Dendritic cell treated with granulocyte-macrophage colony-stimulating factor and Interleukin-4, amounts not matched to agents 40 ng/mL and 50 ng/mL, for 4 days (primary cell): Measurements from ENCODE around the gene TYMS.

Source experiments
- H3K27ac Mint-ChIP-seq: one replicate; pipeline ENCODE4 v1.8.0; 2022; ENCODE audit warnings: mild to moderate bottlenecking, mixed read lengths
- H3K27me3 Mint-ChIP-seq: one replicate; pipeline ENCODE4 v1.8.0; 2022; ENCODE audit warnings: mild to moderate bottlenecking, mixed read lengths
- H3K36me3 Mint-ChIP-seq: one replicate; pipeline ENCODE4 v1.8.0; 2022; ENCODE audit warnings: low read depth, mixed read lengths
- H3K4me1 Mint-ChIP-seq: one replicate; pipeline ENCODE4 v1.8.0; 2022; ENCODE audit warnings: low read depth, mixed read lengths
- H3K4me3 Mint-ChIP-seq: one replicate; pipeline ENCODE4 v1.8.0; 2022; ENCODE audit warnings: mild to moderate bottlenecking, moderate library complexity, mixed read lengths
- H3K9me3 Mint-ChIP-seq: one replicate; pipeline ENCODE4 v1.8.0; 2022; ENCODE audit warnings: mixed read lengths
- intact Hi-C: fragments of 100-400 bp; cut with micrococcal nuclease; formaldehyde crosslinking; loops from one replicate; pipeline ENCODE4 v1.15.0; 2022

TYMS gene

GRCh38 chr18:623761-624620 is 33.5 kb upstream of the TYMS start:
- Mint-ChIP-seq H3K36me3 (no peaks in the 10 kb centered on the region), H3K27me3 (peaks cover 35% of the 10 kb centered on the region), H3K9me3 (no peaks in the 10 kb centered on the region)

DNA sequence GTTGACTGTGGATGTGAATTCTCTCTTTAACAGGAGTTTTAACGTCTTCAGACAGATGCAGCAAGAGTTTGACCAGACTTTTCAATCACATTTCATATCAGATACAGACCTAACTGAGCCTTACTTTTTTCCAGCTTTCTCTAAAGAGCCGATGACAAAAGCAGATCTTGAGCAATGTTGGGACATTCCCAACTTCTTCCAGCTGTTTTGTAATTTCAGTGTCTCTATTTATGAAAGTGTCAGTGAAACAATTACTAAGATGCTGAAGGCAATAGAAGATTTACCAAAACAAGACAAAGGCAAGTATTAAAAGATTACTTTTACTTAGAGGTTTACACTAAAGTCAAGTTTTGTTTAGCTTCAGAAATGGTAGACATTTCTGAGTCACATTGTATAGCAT is 30.2 kb upstream of the TYMS start:
- intact Hi-C loops: no loop called here
- Mint-ChIP-seq H3K27ac (no peak overlapping the region), H3K36me3 (no peaks in the 10 kb centered on the region), H3K27me3 (peaks cover 21% of the 10 kb centered on the region), H3K9me3 (no peaks in the 10 kb centered on the region), H3K4me1 (no peaks in the 10 kb centered on the region), H3K4me3 (no peak overlapping the region)

More at GRCh38 chr18:623761-624620, 33.5 kb upstream of the TYMS start:
- no peak overlapping the region for H3K4me3 Mint-ChIP-seq
- H3K27ac Mint-ChIP-seq: no peak overlapping the region
- intact Hi-C loops: loop anchor here (1.0 to 5.0 kb wide), 3 partner anchors 88 to 215 kb away; partner anchors contain the start of gene ENOSF1
- no peaks in the 10 kb centered on the region for H3K4me1 Mint-ChIP-seq

DNA sequence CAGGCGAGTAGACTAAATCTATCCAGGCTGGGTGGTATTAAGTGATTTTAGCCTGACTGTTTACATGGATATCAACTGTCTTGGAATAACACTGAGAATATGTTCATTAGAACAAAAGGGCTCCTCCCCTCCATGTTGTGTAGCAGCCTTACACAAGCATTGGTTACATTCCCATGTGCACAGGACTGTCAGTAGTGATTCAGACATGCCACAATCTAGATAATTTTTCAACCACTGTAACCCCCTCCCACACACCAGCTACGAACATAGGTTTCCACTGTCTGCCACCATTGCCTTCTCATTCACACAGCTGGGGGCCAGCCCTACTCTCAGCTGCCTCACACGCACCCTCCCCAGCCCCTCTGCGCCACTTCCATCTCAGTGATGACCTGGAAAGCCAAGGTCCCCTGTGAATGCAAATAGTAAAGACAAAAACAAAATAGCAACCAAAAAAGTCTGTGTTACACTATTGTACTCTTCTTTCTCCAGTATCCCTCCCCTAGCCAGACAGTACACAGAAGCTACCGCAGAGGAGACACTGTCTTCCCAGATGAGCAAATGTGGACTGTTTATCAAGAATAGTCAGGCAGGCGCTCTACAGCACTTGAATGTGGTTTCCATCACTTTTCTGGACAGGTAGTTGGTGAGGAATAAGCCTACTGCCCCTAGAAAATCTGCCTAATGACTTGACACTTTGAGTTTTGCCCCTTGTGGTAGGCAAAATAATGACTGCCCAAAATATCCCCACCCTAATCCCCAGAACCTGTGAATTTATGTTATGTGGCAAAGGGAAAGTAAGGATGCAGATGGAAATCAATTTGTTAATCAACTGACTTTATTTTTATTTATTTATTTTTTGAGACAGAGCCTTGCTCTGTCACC is 27.9 kb upstream of the TYMS start:
- H3K36me3 Mint-ChIP-seq: no peaks in the 10 kb centered on the region
- no peak overlapping the region for H3K27ac Mint-ChIP-seq
- H3K4me3 Mint-ChIP-seq: no peak overlapping the region
- intact Hi-C loops: no loop called here
- H3K9me3 Mint-ChIP-seq: no peaks in the 10 kb centered on the region
- H3K4me1 Mint-ChIP-seq: no peaks in the 10 kb centered on the region
- peaks cover 14% of the 10 kb centered on the region for H3K27me3 Mint-ChIP-seq

DNA sequence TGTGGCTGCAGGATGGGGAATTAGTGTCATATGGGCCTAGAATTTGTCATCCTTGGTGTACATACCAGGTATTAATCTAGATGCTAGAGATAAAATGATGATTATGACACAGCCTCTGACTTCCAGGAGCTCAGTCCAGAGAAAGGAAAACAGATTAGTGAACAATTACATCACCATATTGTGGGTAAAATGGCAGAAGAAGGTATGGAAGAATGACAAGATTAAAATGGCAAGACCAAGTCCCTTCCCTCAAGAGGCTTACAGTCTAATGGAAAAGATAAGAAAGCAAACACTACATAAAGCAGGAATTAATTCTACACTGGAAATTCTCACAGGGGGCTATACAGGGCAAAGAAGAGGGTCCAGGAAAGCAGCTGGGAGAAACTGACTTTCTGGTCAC is 25.9 kb upstream of the TYMS start:
- peaks cover 6% of the 10 kb centered on the region for H3K27me3 Mint-ChIP-seq
- H3K9me3 Mint-ChIP-seq: no peaks in the 10 kb centered on the region
- no peak overlapping the region for H3K4me3 Mint-ChIP-seq
- H3K36me3 Mint-ChIP-seq: no peaks in the 10 kb centered on the region
- intact Hi-C loops: no loop called here
- H3K27ac Mint-ChIP-seq: no peak overlapping the region
- H3K4me1 Mint-ChIP-seq: no peaks in the 10 kb centered on the region

- Mint-ChIP-seq H3K27me3 (no peaks in the 10 kb centered on the region), H3K4me3 (no peak overlapping the region)
Measured at GRCh38 chr18:634551-635045, 22.9 kb upstream of the TYMS start.

DNA sequence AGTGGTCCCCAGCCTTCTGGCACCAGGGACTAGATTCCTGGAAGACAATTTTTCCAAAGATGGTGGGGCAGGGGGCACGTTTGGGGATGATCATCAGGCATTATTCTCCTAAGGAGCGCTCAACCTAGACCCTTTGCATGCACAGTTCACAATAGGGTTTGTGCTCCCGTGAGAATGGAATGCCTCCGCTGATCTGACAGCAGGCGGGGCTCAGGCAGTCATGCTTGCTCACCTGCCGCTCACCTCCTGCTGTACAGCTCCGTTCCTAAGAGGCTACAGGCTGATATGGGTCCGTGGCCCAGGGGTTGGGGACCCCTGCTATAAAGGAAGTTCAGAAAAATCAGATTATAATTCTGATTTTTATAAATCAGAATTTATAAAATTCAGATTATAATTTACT is 22.3 kb upstream of the TYMS start:
- no peak overlapping the region for H3K27ac Mint-ChIP-seq
- no peaks in the 10 kb centered on the region for H3K36me3 Mint-ChIP-seq
- intact Hi-C loops: no loop called here
- no peak overlapping the region for H3K4me3 Mint-ChIP-seq
- H3K27me3 Mint-ChIP-seq: no peaks in the 10 kb centered on the region
- no peaks in the 10 kb centered on the region for H3K4me1 Mint-ChIP-seq
- H3K9me3 Mint-ChIP-seq: no peaks in the 10 kb centered on the region

More at GRCh38 chr18:634551-635045, 22.9 kb upstream of the TYMS start:
- Mint-ChIP-seq H3K9me3 (no peaks in the 10 kb centered on the region), H3K27ac (no peak overlapping the region), H3K36me3 (no peaks in the 10 kb centered on the region), H3K4me1 (no peaks in the 10 kb centered on the region)
- intact Hi-C loops: no loop called here

DNA sequence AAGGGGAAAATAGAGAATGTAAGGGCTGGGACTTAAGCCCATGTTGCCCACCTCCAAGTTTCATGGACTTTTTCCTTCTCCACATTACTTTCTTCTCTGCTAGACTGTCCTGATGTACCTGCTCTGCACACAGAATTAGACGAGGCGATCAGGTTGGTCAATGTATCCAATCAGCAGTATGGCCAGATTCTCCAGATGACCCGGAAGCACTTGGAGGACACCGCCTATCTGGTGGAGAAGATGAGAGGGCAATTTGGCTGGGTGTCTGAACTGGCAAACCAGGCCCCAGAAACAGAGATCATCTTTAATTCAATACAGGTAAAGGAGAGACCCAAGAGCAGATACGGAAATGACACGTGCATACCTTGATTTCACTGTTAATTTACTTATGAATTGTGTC is 16.2 kb upstream of the TYMS start:
- Mint-ChIP-seq H3K27me3 (no peaks in the 10 kb centered on the region), H3K27ac (no peak overlapping the region), H3K9me3 (no peaks in the 10 kb centered on the region), H3K4me3 (no peak overlapping the region), H3K36me3 (no peaks in the 10 kb centered on the region), H3K4me1 (no peaks in the 10 kb centered on the region)
- intact Hi-C loops: no loop called here

- Mint-ChIP-seq H3K4me3 (no peak overlapping the region), H3K27me3 (peaks cover 2% of the 10 kb centered on the region), H3K36me3 (no peaks in the 10 kb centered on the region), H3K27ac (no peak overlapping the region), H3K4me1 (no peaks in the 10 kb centered on the region), H3K9me3 (no peaks in the 10 kb centered on the region)
- intact Hi-C loops: no loop called here
Measured at GRCh38 chr18:644395-645004, 13.0 kb upstream of the TYMS start.

DNA sequence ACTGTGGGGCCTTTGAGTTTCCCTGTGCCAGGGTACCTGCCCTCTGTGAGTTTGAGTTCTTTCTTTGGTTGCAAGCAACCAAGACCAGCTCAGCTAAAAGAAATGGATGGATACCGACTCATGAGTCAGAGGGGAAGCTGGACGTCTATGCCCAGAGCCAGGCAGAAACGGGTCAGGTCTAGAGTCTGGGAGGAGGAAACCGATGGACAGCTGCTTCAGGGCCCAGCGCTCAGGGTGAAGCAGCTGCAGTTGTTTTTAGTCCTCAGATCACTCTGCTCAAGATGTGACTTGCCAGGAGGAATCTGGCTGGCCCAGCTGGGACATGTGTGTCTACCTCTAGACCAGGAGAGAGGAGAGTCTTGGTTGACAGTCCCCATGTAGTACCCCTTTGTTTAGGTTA is 10.1 kb upstream of the TYMS start:
- Mint-ChIP-seq H3K36me3 (no peaks in the 10 kb centered on the region), H3K4me1 (peaks cover 7% of the 10 kb centered on the region), H3K9me3 (no peaks in the 10 kb centered on the region), H3K4me3 (no peak overlapping the region), H3K27ac (no peak overlapping the region), H3K27me3 (peaks cover 2% of the 10 kb centered on the region)
- intact Hi-C loops: no loop called here

DNA sequence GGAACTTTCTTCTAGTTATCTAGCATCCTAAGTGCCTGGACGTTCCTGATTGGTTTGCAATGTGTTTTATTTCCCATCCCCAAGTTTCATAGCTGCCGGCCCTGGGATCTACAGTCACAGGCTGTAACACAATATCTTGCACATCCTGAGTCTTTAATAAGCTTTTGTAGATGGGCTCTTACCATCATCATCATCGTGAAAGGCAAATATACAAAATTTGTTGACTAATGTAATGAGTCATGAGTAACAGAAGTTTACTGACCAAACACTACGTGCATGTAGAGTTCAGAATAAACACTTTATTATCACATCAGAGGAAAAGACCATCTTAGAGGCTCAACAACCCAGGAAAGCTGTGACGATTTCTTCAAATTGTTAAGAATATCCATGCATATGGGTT is 8.1 kb upstream of the TYMS start:
- H3K4me1 Mint-ChIP-seq: peaks cover 7% of the 10 kb centered on the region
- no peak overlapping the region for H3K27ac Mint-ChIP-seq
- no peak overlapping the region for H3K4me3 Mint-ChIP-seq
- H3K9me3 Mint-ChIP-seq: no peaks in the 10 kb centered on the region
- intact Hi-C loops: no loop called here
- no peaks in the 10 kb centered on the region for H3K36me3 Mint-ChIP-seq
- peaks cover 2% of the 10 kb centered on the region for H3K27me3 Mint-ChIP-seq

DNA sequence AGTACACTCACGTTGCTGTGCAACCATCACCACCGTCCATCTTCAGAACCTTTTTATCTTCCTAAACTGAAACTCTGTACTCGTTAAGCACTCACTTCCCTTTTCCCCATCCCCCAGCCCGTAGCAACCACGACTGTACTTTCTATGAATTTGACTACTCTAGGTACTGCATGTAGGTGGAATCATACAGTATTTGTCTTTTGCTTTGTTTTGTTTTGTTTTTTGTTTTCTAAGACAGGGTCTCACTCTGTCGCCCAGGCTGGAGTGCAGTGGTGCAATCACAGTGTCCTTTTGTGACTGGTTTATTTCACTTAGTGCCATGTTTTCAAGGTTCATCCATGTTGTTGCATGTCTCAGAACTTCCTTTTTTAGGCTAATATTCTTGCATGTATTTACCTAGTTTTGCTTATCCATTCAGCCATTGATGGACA is 7.0 kb upstream of the TYMS start:
- peak overlapping the region; percentile 18 for H3K27ac Mint-ChIP-seq
- H3K36me3 Mint-ChIP-seq: no peaks in the 10 kb centered on the region
- H3K4me3 Mint-ChIP-seq: peak overlapping the region; percentile 56
- peaks cover 7% of the 10 kb centered on the region for H3K4me1 Mint-ChIP-seq
- H3K9me3 Mint-ChIP-seq: no peaks in the 10 kb centered on the region
- intact Hi-C loops: no loop called here
- H3K27me3 Mint-ChIP-seq: peaks cover 4% of the 10 kb centered on the region

DNA sequence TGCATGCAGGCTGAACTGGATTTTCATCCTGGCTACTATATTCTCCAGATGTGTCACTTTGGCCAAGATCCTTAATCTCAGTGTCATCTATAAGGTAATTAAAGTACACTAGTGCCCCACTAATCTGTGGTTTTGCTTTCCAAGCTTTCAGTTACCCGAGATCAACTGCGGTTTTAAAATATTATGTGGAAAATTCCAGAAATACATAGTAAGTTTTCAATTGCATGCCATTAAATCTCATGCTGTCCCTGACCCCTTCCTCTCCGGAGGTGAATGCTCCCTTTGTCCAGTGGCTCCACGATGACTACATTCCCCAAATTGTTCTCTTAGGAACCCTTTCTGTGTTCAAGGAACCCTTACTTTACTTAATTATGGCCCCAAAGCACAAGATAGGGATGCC is 5.3 kb upstream of the TYMS start:
- Mint-ChIP-seq H3K36me3 (no peaks in the 10 kb centered on the region), H3K9me3 (no peaks in the 10 kb centered on the region), H3K27me3 (peaks cover 17% of the 10 kb centered on the region), H3K4me1 (peaks cover 7% of the 10 kb centered on the region), H3K27ac (no peak overlapping the region), H3K4me3 (no peak overlapping the region)
- intact Hi-C loops: no loop called here

DNA sequence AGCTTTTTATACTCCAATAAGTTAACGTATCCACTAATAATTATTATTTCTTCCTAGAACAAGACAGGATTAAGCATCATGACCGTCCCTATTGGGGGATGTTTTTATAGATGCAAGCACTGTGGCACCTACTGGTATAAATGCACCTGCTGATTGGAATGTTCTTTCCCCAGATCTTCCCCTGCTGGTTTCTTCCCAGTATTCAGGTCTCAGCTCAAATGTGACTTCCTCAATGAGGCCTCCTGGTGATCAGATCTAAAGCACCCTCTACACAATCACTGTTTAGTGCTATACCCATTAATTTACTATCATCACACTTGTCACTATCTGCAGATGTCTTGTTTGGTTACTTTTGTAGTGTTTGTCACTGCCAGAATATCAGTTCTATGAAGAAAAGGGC is 3.9 kb upstream of the TYMS start:
- H3K27ac Mint-ChIP-seq: no peak overlapping the region
- H3K27me3 Mint-ChIP-seq: peaks cover 29% of the 10 kb centered on the region
- no peaks in the 10 kb centered on the region for H3K36me3 Mint-ChIP-seq
- no peaks in the 10 kb centered on the region for H3K9me3 Mint-ChIP-seq
- intact Hi-C loops: no loop called here
- no peak overlapping the region for H3K4me3 Mint-ChIP-seq
- peaks cover 10% of the 10 kb centered on the region for H3K4me1 Mint-ChIP-seq

DNA sequence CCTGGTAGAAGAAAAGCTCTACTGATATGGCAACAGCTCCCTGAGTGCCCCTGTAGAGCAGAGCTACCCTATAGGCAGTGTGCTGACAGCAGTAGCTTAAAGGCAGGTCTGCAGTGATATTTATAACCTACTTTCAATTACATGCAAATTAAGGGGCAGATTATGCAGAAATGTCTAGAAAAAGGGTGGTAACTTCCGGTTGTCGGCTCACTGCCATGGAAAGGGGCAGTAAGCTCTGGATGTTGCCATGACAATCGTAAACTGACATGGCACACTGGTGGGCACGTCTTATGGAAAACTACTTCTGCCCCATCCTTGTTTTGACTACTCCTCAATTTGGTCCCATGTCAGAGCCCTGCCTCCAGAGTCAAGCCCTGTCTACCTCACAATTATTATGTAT is 2.9 kb upstream of the TYMS start:
- H3K27ac Mint-ChIP-seq: no peak overlapping the region
- H3K4me3 Mint-ChIP-seq: no peak overlapping the region
- no peaks in the 10 kb centered on the region for H3K36me3 Mint-ChIP-seq
- no peaks in the 10 kb centered on the region for H3K9me3 Mint-ChIP-seq
- H3K27me3 Mint-ChIP-seq: peaks cover 33% of the 10 kb centered on the region
- intact Hi-C loops: no loop called here
- peaks cover 14% of the 10 kb centered on the region for H3K4me1 Mint-ChIP-seq
